ENCODE measurements around the gene ATAD1. TPM values are rescaled to one million over a fixed set of nuclear protein-coding genes. Genes with fewer than 3 reads are reported as not detected.
A peak's percentile ranks its signal among the peaks of the same experiment; 100 is the strongest.
"Not testable (repeated sequence)": the region's sequence is repeated elsewhere in the genome, so short reads cannot be mapped to it uniquely, and the experiment has no call there.

The ATAD1 gene
- total RNA-seq, 1 donor from 2014 or later, result 50.1 TPM

GRCh38 chr10:87751274-87751673 is 66.8 kb downstream of the ATAD1 start:
- Mint-ChIP-seq H3K9me3 (no peaks in the 10 kb centered on the region), H3K4me1 (ENCODE audit: unreplicated experiment) (peaks cover 14% of the 10 kb centered on the region), H3K4me3 (no peak overlapping the region), H3K36me3 (peaks cover 16% of the 10 kb centered on the region), H3K27me3 (no peaks in the 10 kb centered on the region), H3K27ac (no peak overlapping the region)
- no peak for DNase-seq (ENCODE audit: extremely low spot score, unreplicated experiment)
- TF ChIP-seq CTCF (conservative IDR thresholded peaks at IDR 0.05), result no peak

GRCh38 chr10:87750817-87751216 is 67.2 kb downstream of the ATAD1 start:
- DNase-seq (ENCODE audit: extremely low spot score, unreplicated experiment), result no peak
- Mint-ChIP-seq H3K4me1 (ENCODE audit: unreplicated experiment) (peaks cover 14% of the 10 kb centered on the region), H3K4me3 (no peak overlapping the region), H3K27ac (no peak overlapping the region), H3K9me3 (no peaks in the 10 kb centered on the region), H3K36me3 (peaks cover 13% of the 10 kb centered on the region), H3K27me3 (no peaks in the 10 kb centered on the region)
- no peak for TF ChIP-seq CTCF (conservative IDR thresholded peaks at IDR 0.05)

- DNase-seq (ENCODE audit: extremely low spot score, unreplicated experiment), result no peak
- TF ChIP-seq CTCF (conservative IDR thresholded peaks at IDR 0.05), result no peak
- H3K4me1 Mint-ChIP-seq (ENCODE audit: unreplicated experiment), result peaks cover 14% of the 10 kb centered on the region
Observed at GRCh38 chr10:87750001-87750671, 67.9 kb downstream of the ATAD1 start.

GRCh38 chr10:87748244-87748643 is 69.8 kb downstream of the ATAD1 start:
- not testable (repeated sequence) for H3K27ac Mint-ChIP-seq; H3K27me3 Mint-ChIP-seq; H3K9me3 Mint-ChIP-seq; DNase-seq (ENCODE audit: extremely low spot score, unreplicated experiment); H3K36me3 Mint-ChIP-seq; H3K4me3 Mint-ChIP-seq
- peaks cover 14% of the 10 kb centered on the region for H3K4me1 Mint-ChIP-seq (ENCODE audit: unreplicated experiment)

More at GRCh38 chr10:87750001-87750671, 67.9 kb downstream of the ATAD1 start:
- peak overlapping the region; percentile 40 for H3K27ac Mint-ChIP-seq
- peaks cover 11% of the 10 kb centered on the region for H3K36me3 Mint-ChIP-seq
- no peaks in the 10 kb centered on the region for H3K9me3 Mint-ChIP-seq
- H3K27me3 Mint-ChIP-seq, result no peaks in the 10 kb centered on the region
- H3K4me3 Mint-ChIP-seq, result no peak overlapping the region

- Mint-ChIP-seq H3K27me3 (no peaks in the 10 kb centered on the region), H3K4me1 (ENCODE audit: unreplicated experiment) (peaks cover 14% of the 10 kb centered on the region), H3K9me3 (no peaks in the 10 kb centered on the region), H3K27ac (no peak overlapping the region), H3K4me3 (no peak overlapping the region), H3K36me3 (peaks cover 7% of the 10 kb centered on the region)
- TF ChIP-seq CTCF (conservative IDR thresholded peaks at IDR 0.05), result no peak
- DNase-seq (ENCODE audit: extremely low spot score, unreplicated experiment), result no peak
Observed at GRCh38 chr10:87746911-87747310, 71.1 kb downstream of the ATAD1 start.

GRCh38 chr10:87744606-87745005 is 73.4 kb downstream of the ATAD1 start:
- Mint-ChIP-seq H3K27ac (no peak overlapping the region), H3K27me3 (no peaks in the 10 kb centered on the region), H3K36me3 (peaks cover 7% of the 10 kb centered on the region), H3K4me1 (ENCODE audit: unreplicated experiment) (peaks cover 5% of the 10 kb centered on the region), H3K9me3 (no peaks in the 10 kb centered on the region), H3K4me3 (no peak overlapping the region)
- no peak for DNase-seq (ENCODE audit: extremely low spot score, unreplicated experiment)
- no peak for TF ChIP-seq CTCF (conservative IDR thresholded peaks at IDR 0.05)

GRCh38 chr10:87742992-87743610 is 74.9 kb downstream of the ATAD1 start:
- not testable (repeated sequence) for H3K27me3 Mint-ChIP-seq; H3K9me3 Mint-ChIP-seq; H3K4me3 Mint-ChIP-seq; H3K27ac Mint-ChIP-seq; DNase-seq (ENCODE audit: extremely low spot score, unreplicated experiment); H3K36me3 Mint-ChIP-seq; H3K4me1 Mint-ChIP-seq (ENCODE audit: unreplicated experiment)

Measured in type B pancreatic cell (in vitro differentiated cells).